ENCODE results near the gene ZBTB3. TPM values are rescaled to one million over a fixed set of nuclear protein-coding genes. Genes with fewer than 3 reads are reported as not detected.
A peak's percentile ranks its signal among the peaks of the same experiment; 100 is the strongest.
"Not testable (repeated sequence)": the region's sequence is repeated elsewhere in the genome, so short reads cannot be mapped to it uniquely, and the experiment has no call there.

The ZBTB3 gene
- 11.2 and 19.5 TPM in 2 replicates for polyA plus RNA-seq (2014; cell fraction: cytosol; rRNA removed)
- polyA plus RNA-seq (2014; cell fraction: nucleus; rRNA removed), result 8.5 and 10.3 TPM in 2 replicates

DNA sequence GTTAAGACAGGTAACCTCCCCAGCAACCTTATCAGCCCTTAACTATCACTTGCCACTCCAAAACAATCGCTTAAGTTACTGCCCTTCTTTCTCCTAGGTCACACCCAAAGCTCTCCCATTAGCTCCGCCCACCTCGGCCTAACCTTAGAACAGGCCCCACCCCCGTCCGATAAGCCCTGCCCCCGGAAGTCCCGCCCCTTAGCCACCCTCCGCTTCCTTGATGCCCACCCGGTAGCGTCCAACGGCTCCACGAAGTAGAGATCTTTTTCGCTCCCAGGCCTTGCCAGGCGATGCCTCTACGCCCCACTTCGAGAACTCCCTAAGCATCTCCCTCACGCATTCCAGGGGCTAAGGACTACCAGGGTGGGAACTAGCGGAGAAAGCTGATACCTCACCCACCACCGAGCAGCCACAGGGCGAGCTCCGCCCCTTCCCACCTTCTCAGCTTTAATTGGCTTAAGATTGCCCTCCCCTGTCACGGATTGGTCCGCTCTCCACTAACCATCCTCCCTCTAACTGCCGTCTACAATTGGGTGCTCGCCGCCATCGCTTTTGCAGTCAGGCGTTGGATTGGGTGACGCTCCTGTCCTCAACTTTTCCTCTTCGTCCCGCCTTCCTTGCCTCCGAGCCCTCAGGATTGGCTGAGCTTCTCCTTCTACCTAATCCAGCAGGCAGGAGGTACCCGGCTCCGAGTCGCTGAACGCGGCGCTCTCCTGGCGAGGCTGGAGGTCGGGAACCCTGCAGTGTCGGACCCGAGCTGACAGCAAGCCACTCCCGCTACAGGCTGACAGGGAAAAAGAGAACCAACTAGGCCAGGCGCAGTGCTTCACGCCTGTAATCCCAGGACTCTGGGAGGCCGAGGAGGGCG lies at the start of gene ZBTB3:
Gene ZBTB3 (minus strand): TSS at position 425 of the 868 bp plus-strand sequence. CDS start 496 bp downstream, outside the sequence.
- peak; percentile 100 for DNase-seq (ENCODE audit: low spot score)

- no peak for DNase-seq (ENCODE audit: low spot score)
Observed at GRCh38 chr11:62801071-62801470, 47.1 kb upstream of the ZBTB3 start.

DNA sequence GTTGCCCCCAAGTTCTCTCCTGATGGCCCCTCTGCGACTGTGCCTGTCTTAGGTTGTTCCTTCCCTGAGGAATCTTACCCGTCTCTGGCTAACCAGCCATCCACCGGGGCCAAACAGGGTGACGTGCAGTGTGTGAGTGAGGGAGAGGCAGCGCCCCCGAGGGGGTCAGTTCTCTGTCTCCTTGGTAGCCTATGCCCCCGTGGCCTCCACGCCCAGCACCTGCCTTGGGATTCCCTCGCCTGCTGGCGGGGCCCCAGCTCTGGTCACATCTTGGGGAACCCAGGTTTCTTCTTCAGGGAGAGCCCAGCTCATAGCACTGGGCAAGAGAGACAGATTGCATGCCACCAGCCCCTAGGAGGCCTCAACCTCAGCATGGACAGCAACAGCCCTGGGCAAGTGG lies 45.5 kb upstream of the ZBTB3 start:
- no peak for DNase-seq (ENCODE audit: low spot score)

DNA sequence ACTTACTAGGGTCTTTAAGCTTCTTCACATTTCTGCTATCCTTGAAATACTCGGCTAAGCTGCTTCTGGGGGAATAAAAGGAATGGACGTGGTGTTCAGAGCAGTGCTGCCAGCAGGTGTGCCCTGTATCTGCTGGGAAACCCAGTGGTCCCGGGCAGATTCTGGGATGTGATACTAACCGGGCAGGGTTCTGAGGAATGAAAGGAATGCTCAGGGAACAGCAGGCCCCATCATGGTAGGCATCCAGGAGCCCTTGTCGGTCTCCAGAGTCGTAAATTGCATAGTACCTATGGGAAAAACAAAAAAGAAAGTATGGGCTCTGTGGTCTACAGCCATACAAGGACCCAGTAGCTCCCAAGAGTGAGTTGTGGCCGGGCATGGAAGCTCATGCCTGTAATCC lies 42.3 kb upstream of the ZBTB3 start:
- no peak for DNase-seq (ENCODE audit: low spot score)

- no peak for DNase-seq (ENCODE audit: low spot score)
Observed at GRCh38 chr11:62794201-62794775, 40.3 kb upstream of the ZBTB3 start.

- peak; percentile 53 for DNase-seq (ENCODE audit: low spot score)
Observed at GRCh38 chr11:62792202-62792575, 38.2 kb upstream of the ZBTB3 start.

GRCh38 chr11:62791501-62792201 lies 37.7 kb upstream of the ZBTB3 start, which contains the start of gene TMEM223:
Gene TMEM223 (minus strand): TSS chr11:62792006. CDS start chr11:62791994, 12 bp downstream.
- DNase-seq (ENCODE audit: low spot score), result peak; percentile 81

DNA sequence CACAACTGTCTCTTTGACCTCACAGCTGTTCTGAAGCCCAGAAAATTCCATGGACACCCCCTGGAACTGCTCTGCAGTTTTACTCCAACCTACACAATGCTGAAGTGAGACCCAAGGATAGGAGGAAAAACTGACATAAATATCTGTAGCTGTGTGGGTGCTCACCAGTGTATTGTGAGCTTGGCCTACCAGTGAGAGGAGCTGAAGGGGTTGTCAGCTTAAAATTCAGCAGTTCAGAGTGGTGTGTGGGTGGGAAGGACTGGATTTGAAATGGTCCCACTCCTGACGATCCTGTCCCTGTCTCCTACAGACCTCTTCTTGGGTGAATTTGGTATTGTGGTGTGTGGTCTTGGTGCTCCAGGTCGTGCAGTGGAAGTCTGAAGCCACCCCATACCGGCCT lies 35.6 kb upstream of the ZBTB3 start:
- no peak for DNase-seq (ENCODE audit: low spot score)

DNA sequence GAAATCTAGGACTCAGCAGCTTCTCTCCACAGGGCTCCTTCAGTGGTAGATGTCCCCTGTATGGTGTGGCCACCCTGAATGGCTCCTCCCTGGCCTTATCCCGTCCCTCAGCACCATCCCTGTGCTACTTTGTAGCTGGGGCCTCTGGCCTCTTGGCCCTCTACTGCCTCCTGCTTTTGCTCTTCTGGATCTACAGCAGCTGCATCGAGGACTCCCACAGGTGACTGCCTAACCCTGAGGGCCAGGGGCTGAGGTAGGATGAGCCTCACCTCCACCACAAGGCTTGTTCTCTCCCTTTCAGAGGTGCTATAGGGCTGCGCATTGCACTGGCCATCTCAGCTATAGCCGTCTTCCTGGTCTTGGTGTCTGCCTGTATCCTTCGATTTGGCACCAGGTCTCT lies 35.0 kb upstream of the ZBTB3 start:
- DNase-seq (ENCODE audit: low spot score), result no peak

DNA sequence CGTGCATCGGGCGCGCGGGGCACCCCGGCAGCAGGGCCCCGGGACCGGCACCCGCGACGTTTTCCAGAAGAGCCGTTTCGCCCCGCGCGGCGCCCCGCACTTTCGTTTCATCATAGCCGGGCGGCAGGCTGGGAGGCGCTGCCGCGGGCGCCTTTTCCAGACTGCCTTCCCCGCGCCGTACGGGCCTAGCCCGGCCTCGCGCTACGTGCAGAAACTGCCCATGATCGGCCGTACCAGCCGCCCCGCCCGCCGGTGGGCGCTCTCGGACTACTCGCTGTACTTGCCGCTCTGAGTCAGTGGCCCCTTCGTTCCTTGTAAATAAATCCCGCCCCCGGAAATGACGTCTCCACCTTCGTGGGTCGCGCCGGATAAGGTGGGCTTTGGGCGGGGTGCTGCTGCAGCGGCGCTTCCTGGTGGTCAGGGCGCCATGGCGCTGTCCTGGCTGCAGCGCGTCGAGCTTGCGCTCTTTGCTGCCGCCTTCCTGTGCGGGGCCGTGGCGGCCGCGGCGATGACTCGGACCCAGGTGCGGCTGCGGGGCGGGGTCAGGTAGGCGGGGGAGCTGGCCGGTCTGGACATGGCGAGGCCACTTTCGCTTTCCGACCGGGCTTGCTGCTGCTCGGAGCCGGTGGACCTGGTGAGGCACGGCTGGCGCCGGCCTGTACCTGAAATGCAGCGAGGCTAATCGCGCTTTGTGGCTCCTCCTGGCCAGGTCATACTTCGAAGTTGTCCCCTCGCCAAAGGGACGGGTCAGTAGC lies 33.2 kb upstream of the ZBTB3 start, which contains the start of gene TMEM179B:
Gene TMEM179B (plus strand): TSS at position 398 of the 755 bp plus-strand sequence. CDS start 30 bp downstream, at position 428.
- DNase-seq (ENCODE audit: low spot score), result peak; percentile 97

GRCh38 chr11:62786318-62787004 lies 32.5 kb upstream of the ZBTB3 start:
- DNase-seq (ENCODE audit: low spot score), result peak; percentile 86

GRCh38 chr11:62782753-62783152 lies 28.8 kb upstream of the ZBTB3 start:
- no peak for DNase-seq (ENCODE audit: low spot score)

GRCh38 chr11:62778441-62778840 lies 24.5 kb upstream of the ZBTB3 start:
- DNase-seq (ENCODE audit: low spot score), result no peak

DNA sequence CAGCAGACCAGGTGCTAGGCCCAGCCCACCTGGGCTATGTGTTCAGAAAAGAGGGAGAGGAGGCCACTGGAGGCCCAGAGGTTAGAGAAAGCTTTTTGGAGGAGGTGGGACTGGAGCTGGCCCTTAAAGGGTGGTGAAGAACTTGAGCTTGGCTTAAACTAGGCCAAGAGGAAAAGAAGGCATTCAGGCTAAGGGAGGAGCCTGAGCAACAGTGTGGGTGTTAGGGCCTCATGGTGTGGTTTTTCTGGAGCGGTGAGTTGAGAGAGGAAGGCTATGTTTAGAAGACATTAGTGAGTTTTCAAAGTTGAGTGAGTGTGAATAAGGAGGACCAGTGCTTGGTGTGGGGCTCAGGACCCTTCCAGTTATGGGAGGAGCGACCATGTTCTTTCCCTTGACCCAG lies 23.4 kb upstream of the ZBTB3 start:
- no peak for DNase-seq (ENCODE audit: low spot score)

- no peak for DNase-seq (ENCODE audit: low spot score)
Observed at GRCh38 chr11:62775646-62776045, 21.7 kb upstream of the ZBTB3 start.

DNA sequence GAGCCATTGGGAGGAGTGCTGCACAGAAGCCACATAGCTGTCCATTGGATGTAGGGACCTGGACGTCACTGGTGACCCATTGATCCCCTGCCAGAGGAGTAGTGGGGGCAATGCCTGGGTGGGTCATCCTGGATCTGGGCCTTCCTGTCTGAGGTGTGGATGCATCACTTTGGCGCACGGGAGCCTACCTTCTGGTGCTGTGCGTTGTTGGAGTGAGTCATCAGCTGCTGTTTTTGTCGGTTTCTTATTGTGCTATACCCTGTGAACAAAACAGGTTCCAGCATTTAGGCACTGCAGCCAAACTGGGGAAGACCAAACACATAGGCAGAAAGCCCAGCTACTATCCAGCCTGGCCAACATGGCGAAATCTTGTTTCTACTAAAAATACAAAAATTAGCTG lies 20.4 kb upstream of the ZBTB3 start:
- no peak for DNase-seq (ENCODE audit: low spot score)

GRCh38 chr11:62771144-62772021 lies 17.4 kb upstream of the ZBTB3 start, which contains the start of gene TAF6L:
Gene TAF6L (plus strand): TSS chr11:62771396. CDS start chr11:62775784, 4,388 bp downstream.
- DNase-seq (ENCODE audit: low spot score), result peak; percentile 99

GRCh38 chr11:62770778-62771143 lies 16.8 kb upstream of the ZBTB3 start:
- no peak for DNase-seq (ENCODE audit: low spot score)

DNA sequence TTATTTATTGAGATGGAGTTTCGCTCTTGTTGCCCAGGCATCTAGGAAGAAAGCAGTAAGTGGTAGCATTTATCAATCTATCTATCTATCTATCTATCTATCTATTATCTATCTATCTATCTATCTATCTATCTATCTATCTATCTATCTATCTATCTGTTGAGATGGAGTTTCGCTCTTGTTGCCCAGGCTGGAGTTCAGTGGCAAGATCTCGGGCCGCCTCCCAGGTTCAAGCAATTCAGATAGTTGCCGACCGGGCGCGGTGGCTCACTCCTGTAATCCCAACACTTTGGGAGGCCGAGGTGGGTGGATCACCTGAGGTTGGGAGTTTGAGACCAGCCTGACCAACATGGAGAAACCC lies 6.9 kb upstream of the ZBTB3 start:
- DNase-seq (ENCODE audit: low spot score), result not testable (repeated sequence)
